HG03571 (cell line): ENCODE results near the gene KIF26B.

Experiments
- ATAC-seq: cut with Tn5 transposase; IDR thresholded peaks from one replicate; pipeline ENCODE4 v1.9.1; 2021; ENCODE audit not compliant: unreplicated experiment

Gene KIF26B

GRCh38 chr1:245207056-245207638 is 52.4 kb downstream of the KIF26B start:
- ATAC-seq = no peak

GRCh38 chr1:245207801-245208200 is 53.0 kb downstream of the KIF26B start:
- ATAC-seq = no peak

- ATAC-seq = no peak
These were observed 55.1 kb downstream of the KIF26B start for GRCh38 chr1:245209658-245210435.

- ATAC-seq = no peak
These were observed 56.4 kb downstream of the KIF26B start for GRCh38 chr1:245211035-245211749.

GRCh38 chr1:245211761-245212160 is 57.0 kb downstream of the KIF26B start:
- no peak for ATAC-seq

- ATAC-seq = no peak
These were observed 57.5 kb downstream of the KIF26B start for GRCh38 chr1:245212221-245212710.

GRCh38 chr1:245213066-245213831 is 58.5 kb downstream of the KIF26B start:
- no peak for ATAC-seq

- no peak for ATAC-seq
These were observed 60.3 kb downstream of the KIF26B start for GRCh38 chr1:245215071-245215470.

- ATAC-seq = no peak
These were observed 61.8 kb downstream of the KIF26B start for GRCh38 chr1:245216366-245217115.

- no peak for ATAC-seq
These were observed 63.2 kb downstream of the KIF26B start for GRCh38 chr1:245217853-245218608.

- no peak for ATAC-seq
These were observed 65.7 kb downstream of the KIF26B start for GRCh38 chr1:245220381-245220985.

- ATAC-seq = no peak
These were observed 67.0 kb downstream of the KIF26B start for GRCh38 chr1:245221805-245222204.

GRCh38 chr1:245222931-245223595 is 68.3 kb downstream of the KIF26B start:
- ATAC-seq = no peak

GRCh38 chr1:245225322-245226202 is 70.8 kb downstream of the KIF26B start:
- ATAC-seq = no peak

GRCh38 chr1:245226203-245226499 is 71.4 kb downstream of the KIF26B start:
- ATAC-seq = no peak

- no peak for ATAC-seq
These were observed 74.3 kb downstream of the KIF26B start for GRCh38 chr1:245229051-245229450.

GRCh38 chr1:245232931-245233330 is 78.1 kb downstream of the KIF26B start:
- no peak for ATAC-seq
